Stromal cell of bone marrow (primary cell): ENCODE measurements around the gene IFT122.

Experiments used
- DNase-seq: peaks from one replicate; pipeline ENCODE4 v3.0.0-alpha.2; 2012; ENCODE audit warnings: low read depth

Gene IFT122

DNA sequence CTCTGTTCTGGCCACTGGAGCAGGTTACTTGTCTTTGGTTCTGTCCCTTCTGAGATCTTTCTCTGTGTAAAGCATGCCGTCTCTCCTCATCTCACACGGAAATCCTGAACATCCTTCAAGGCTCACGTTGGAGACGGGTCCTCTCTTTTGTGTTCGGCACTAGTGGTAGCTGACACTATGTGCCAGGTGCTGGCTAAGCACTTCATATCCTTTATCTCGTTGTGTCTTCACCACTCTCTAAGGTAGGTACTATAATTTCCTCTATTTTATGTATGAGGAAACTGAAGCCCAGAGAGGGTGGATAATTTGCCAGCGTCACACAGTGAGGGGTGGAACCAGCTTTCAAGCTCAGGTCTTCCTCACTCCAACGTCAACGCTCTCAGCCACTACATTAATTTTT lies 1.2 kb downstream of the IFT122 start:
- DNase-seq = no peak

- DNase-seq = peak; percentile 38
Observed at GRCh38 chr3:129441782-129442181, 1.8 kb downstream of the IFT122 start.

DNA sequence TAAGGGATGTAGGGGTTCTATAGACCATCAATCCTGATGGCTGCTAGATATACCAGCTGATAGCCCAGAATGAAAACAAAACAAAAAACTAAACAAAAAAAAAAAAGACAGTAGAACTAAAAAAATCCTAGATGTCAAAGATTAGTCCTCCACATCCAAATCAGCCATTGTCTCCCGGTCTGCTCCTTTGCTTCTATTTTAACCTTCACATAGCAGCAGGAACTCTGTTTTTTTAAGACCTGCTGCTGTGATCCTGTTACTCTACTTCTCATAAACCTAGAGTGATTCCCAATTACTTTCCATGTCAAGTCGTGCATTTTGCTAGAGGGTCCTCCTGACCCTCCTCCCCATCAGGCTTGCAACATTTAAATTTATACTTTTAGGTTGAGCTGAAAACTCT lies 2.5 kb downstream of the IFT122 start:
- no peak for DNase-seq

DNA sequence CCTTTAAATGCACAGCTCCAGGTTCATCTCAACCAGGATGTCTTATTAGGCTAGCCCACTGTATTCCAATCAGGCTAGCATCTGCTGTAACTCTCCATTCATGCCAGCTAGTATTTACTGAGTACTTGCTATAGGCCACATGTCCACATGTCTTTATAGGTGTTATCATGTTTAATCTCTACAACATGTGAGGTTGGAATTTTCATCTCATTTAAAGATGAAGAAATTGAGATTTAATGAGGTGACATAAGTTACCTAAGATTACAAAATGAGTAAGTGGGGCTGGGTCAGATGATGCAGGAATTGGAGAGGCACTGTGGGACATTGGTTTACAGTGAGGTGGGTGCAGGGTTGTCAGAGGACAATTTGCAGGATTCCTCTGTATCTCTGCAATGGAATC lies 2.9 kb downstream of the IFT122 start:
- no peak for DNase-seq

- no peak for DNase-seq
Observed at GRCh38 chr3:129445471-129445870, 5.4 kb downstream of the IFT122 start.

- DNase-seq = no peak
Observed at GRCh38 chr3:129446926-129447325, 6.9 kb downstream of the IFT122 start.

DNA sequence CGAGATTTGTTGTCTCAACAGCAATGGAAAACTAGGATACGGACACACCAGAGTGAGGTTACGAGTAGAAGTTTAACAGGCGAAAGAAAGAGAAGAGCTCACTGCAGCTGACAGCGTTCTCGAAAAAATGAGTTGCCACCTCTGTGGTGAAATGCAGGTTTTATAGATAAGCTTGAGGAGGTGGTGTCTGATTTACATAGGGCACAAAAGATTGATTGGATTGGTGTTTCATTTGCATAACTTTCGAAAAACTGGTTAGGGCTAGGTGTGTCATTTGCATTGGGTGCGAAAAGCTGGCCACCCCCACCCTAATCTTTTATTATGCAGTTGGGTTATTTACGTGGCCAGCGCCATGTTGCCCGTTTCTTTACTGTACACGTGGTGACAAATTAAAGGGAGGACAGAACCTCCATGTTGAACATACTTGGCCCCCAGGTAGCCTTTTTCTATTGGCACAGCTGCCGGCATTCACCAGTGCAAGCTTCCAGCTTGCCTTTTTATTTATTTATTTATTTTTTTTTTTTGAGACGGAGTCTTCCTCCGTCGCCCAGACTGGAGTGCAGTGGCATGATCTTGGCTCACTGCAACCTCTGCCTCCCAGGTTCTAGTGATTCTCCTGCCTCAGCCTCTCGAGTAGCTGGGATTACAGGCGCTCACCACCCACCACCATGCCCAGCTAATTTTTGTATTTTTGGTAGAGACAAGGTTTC lies 8.3 kb downstream of the IFT122 start:
- DNase-seq = no peak

- DNase-seq = no peak
Observed at GRCh38 chr3:129449279-129450115, 9.5 kb downstream of the IFT122 start.

DNA sequence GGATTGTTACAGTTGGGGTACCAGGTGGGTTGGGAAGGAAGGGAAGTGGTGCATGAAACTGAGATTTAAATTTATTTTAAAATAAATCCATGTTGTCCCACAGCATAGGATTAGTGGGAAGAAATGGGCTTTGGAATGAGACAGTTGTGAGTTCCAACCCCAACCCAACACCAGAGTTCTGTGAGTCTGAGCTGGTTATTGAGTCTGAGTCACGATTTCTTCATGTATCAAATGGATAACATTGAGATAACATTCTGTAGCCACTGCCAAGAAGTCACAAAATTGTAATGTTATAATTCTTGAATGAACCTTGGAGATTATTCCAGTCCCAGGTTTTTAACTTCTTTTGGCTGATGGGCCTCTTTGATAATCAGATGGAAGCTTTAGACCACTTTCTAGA lies 13.7 kb downstream of the IFT122 start:
- DNase-seq = no peak

DNA sequence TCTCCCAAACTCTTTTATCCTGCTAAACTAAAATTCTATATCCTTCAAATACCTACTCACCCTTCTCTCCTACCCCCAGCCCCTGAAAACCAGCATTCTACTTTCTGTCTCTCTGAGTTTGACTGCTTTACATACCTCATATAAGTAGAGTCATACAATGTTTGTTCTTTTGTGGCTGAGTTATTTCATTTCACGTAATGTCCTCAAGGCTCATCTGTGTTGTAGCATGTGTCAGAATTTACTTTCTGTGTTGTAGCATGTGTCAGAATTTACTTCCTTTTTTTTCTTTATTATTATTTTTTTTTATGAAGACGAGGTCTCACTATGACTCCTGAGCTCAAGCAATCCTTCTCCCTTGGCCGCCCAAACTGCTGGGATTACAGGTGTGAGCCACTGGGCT lies 20.1 kb downstream of the IFT122 start:
- DNase-seq = no peak

DNA sequence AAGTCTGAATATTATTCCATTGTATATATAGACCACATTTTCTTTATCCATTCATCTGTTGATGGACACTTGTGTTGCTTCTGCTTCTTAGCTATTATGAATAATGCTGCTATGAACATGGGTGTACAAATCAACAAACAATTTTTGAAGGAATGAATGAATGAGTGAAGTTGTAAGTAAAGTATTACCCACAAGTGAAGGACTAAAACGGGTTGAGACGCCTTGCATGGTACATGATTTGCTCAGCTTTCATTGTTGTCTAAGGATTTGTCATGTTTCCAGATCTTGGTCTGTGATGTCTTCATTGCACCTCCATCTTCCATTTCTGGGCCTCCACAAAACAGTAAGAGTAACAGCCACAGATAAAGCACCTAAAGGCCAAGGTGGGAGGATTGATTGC lies 20.5 kb downstream of the IFT122 start:
- no peak for DNase-seq

- no peak for DNase-seq
Observed at GRCh38 chr3:129461022-129461421, 21.0 kb downstream of the IFT122 start.

GRCh38 chr3:129461461-129462146 lies 21.6 kb downstream of the IFT122 start:
- DNase-seq = no peak

- DNase-seq = no peak
Observed at GRCh38 chr3:129462361-129462968, 22.4 kb downstream of the IFT122 start.

DNA sequence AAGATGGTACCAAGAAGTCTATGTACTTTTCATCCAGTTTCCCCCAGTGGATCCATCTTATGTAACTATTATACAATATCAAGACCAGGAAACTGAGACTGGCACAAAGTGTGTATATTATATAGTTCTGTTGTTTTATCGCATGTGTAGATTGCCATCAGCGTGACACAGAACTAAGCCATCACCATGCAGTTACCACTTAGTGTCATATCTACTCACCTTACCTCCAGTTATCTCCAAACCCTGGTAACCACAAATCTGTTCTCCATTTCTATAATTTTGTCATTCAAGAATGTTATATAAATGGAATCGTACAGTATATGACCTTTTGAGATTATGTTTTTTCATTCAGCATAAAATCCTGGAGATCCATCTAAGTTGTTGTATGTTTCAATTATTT lies 23.1 kb downstream of the IFT122 start:
- DNase-seq = no peak

GRCh38 chr3:129463716-129464115 lies 23.7 kb downstream of the IFT122 start:
- DNase-seq = no peak

DNA sequence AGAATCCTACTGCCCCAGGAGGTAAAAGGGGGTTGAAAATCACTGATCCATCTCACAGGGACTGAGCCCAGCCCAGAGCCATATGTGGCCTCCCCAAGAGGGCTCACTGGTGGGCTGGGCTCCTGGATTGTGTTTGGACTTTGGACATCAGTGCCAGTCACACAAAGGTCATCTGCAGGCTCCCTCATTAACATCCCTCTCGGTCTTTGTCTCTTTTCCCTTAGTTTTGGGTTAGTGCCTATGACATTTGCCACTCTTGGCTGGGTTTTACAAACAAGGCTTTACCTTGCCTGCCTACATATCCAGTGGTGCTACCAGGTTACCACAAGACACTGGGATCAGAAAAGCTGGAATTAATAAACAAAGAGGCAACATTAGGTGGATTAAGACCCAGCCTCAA lies 27.9 kb downstream of the IFT122 start:
- no peak for DNase-seq

GRCh38 chr3:129469026-129469425 lies 29.0 kb downstream of the IFT122 start:
- DNase-seq = no peak

DNA sequence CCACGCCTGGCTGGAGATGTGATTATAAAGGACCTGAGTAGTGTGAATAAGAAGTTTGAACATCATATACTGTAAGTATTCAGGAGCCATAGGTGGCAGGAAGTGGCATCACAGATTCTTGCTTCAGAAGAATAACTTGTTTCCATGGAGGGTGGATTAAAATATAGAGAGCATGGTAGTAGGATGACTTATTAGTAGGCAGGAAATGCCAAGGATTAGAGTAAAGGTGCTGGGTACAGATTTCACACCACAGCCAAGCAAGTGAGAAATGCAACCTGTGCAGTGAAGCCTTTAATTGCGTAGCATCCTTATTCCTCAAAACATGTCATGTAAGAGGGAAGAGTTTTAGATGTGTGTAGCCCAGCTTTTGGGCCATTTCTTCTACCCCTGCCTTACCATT lies 30.8 kb downstream of the IFT122 start:
- no peak for DNase-seq

DNA sequence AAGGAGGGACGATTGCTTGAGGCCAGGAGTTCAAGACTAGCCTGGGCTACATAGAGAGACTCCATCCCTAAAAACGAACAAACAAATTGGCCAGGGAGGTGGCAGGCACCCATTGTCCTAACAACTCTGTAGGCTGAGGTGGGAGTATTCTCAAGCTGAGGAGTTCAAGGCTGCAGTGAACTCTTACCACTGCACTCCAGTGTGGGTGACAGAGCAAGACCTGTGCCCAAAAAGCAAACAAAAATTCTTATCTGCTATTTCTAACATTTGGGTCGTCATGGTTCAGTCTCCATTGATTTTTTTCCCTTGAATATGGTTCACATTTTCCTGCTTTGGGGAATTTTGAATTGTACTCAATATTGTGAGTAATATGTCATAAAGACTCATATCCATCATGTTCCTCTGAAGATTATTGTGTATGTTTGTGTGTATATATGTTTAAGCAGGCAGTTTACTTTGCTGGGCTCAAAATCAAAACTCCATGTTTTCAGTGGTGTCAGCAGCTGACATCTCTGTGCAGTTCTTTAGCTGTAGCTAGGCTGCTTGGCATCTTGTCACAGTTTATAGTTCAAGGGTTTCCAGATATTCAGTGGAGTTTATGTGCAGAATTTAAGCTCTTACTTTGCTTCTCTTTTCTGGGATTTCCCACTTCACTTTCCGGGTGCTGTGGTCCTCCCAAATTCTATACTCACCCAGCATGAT lies 33.2 kb downstream of the IFT122 start:
- DNase-seq = no peak

DNA sequence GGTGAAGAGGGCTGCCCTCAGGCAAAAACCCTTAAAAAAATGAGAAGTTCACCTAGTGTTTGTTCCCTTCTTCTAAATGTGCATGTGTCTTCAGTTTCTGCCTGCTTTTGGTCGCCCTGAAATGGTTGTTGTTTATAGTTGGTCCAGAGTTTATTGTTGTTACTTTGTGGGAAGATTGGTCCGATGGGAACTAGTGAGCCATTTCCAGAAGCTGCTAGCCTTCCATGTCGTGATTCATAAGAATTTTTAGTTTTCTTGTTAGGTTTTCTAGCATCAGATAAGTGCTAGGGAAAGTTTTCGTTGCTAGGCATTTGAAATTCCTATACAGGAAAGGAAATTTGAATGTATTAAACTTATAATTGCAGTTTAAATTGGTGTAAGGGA lies 33.7 kb downstream of the IFT122 start:
- DNase-seq = no peak
